ENCODE measurements around the gene PSMD13. TPM values are rescaled to one million over a fixed set of nuclear protein-coding genes. Genes with fewer than 3 reads are reported as not detected.
A peak's percentile ranks its signal among the peaks of the same experiment; 100 is the strongest.

PSMD13 gene
- total and polyA plus RNA-seq, 4 donors, result 48.8 to 56.7 (median 52.8) TPM

- no peak for TF ChIP-seq TAF1 (conservative IDR thresholded peaks at IDR 0.05)
- no peak for TF ChIP-seq YY1 (IDR thresholded peaks at IDR 0.05)
- no peak for TF ChIP-seq HNF4G (IDR thresholded peaks at IDR 0.05)
- no peak for TF ChIP-seq REST (IDR thresholded peaks at IDR 0.05)
- no peak for TF ChIP-seq FOXA1 (IDR thresholded peaks at IDR 0.05)
- no peak for TF ChIP-seq FOXA2 (IDR thresholded peaks at IDR 0.05)
- no peak for TF ChIP-seq SP1 (IDR thresholded peaks at IDR 0.05)
- TF ChIP-seq RXRA (IDR thresholded peaks at IDR 0.05), result no peak
- TF ChIP-seq HNF4A (conservative IDR thresholded peaks at IDR 0.05), result no peak
- no peak for TF ChIP-seq CTCF (IDR thresholded peaks at IDR 0.05; ENCODE audit: low read depth, low read length, missing input control)
- no peak for TF ChIP-seq JUND (IDR thresholded peaks at IDR 0.05)
- no peak for TF ChIP-seq ZBTB33 (IDR thresholded peaks at IDR 0.05)
- no peak for TF ChIP-seq GABPA (IDR thresholded peaks at IDR 0.05 in 1 of 2, conservative IDR thresholded peaks at IDR 0.05 in 1 of 2)
- no peak for TF ChIP-seq NR2F2 (IDR thresholded peaks at IDR 0.05)
- TF ChIP-seq ATF3 (IDR thresholded peaks at IDR 0.05), result no peak
- TF ChIP-seq MAX (IDR thresholded peaks at IDR 0.05), result no peak
- TF ChIP-seq EGR1 (IDR thresholded peaks at IDR 0.05; ENCODE audit: low read depth in 2 of 2), result no peak
- no peak for TF ChIP-seq RAD21 (IDR thresholded peaks at IDR 0.05)
- Histone ChIP-seq H3K9me3 (ENCODE audit: control insufficient read depth in 4 of 4, low read length in 3 of 4) (no peaks in the 10 kb centered on the region), H3K4me3 (ENCODE audit: low read depth in 1 of 3, low read length in 3 of 3) (peak overlapping the region; percentile 84 to 91 (median 88)), H3K9ac (ENCODE audit: low read depth in 1 of 2, low read length in 2 of 2) (peak overlapping the region; percentile 65 to 96), H3K27me3 (ENCODE audit: control insufficient read depth in 4 of 4, insufficient read depth in 4 of 4, low read length in 3 of 4) (no peaks in the 10 kb centered on the region), H3K36me3 (ENCODE audit: control insufficient read depth in 4 of 4, insufficient read depth in 3 of 4, low read depth in 1 of 4, low read length in 3 of 4) (peaks cover 5 to 40% (median 21%) of the 10 kb centered on the region in 4 donors), H3K4me1 (ENCODE audit: control insufficient read depth in 4 of 4, insufficient read depth in 4 of 4, low read length in 3 of 4) (peaks cover 8 to 41% (median 28%) of the 10 kb centered on the region in 4 donors), H3K27ac (ENCODE audit: low read depth in 1 of 2, low read length in 2 of 2) (peak overlapping the region; percentile 92 to 99)
- WGBS, result under 1% methylated on average over 39 of the region's 39 CpGs
- DNase-seq (ENCODE audit: low spot score), result no peak
Measured at GRCh38 chr11:206526-207207, 30.1 kb upstream of the PSMD13 start.

Measured in liver (tissue), 9 donors.